Measurements from ENCODE around the gene DENND5A.
"Not testable (repeated sequence)": the region's sequence is repeated elsewhere in the genome, so short reads cannot be mapped to it uniquely, and the experiment has no call there.

DENND5A gene

DNA sequence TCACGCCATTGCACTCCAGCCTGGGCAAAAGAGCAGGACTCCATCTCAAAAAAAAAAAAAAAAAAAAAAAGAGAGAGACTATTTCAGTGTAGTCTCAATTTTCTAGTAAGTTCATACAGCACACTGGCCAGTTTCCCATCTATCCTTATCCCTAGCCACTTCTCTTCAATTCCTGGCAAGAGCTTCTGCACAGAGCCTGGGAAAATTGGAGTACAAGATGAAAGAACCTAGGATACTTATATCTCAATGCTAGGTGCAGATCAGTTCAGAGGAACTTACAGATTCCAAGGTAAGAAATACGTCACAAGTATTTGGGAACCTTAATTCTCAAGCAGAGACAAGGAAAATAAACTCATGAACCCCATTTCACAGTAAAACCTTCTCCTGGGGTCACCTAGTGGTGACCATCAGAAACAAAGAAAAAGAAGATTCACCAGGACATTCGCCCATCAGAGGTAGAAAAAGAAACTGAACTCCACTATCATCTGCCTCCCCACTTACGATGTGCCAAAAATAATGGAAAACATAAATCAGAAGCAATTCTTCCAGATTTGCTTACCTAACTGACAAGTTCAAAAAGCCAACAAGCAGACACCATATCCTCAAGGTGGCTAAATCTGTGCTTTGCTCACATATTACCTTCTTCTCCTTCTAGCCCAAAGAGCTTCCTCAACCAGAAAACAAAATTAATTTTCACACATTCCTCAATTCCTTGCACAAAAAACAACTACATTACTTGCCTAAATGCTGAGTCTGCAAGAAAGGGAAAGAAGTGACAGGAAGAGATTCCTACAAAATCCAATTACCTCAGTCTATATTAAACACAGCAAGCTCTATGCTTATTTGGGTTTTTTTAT, 4.9 kb downstream of the DENND5A start:
- H3K4me1 ChIP-seq (ENCODE audit: control insufficient read depth in 1 of 2, insufficient read depth in 1 of 2, low read depth in 1 of 2, low read length in 1 of 2), result peaks cover 35 to 40% of the 10 kb centered on the region in 2 experiments
- H3K36me3 ChIP-seq, result peaks cover 11% of the 10 kb centered on the region
- peak overlapping the region; percentile 3 to 8 for H3K4me3 ChIP-seq (ENCODE audit: low read depth in 1 of 2, low read length in 1 of 2)
- H3K9me3 ChIP-seq, result no peaks in the 10 kb centered on the region
- TF ChIP-seq, protein P1, sequence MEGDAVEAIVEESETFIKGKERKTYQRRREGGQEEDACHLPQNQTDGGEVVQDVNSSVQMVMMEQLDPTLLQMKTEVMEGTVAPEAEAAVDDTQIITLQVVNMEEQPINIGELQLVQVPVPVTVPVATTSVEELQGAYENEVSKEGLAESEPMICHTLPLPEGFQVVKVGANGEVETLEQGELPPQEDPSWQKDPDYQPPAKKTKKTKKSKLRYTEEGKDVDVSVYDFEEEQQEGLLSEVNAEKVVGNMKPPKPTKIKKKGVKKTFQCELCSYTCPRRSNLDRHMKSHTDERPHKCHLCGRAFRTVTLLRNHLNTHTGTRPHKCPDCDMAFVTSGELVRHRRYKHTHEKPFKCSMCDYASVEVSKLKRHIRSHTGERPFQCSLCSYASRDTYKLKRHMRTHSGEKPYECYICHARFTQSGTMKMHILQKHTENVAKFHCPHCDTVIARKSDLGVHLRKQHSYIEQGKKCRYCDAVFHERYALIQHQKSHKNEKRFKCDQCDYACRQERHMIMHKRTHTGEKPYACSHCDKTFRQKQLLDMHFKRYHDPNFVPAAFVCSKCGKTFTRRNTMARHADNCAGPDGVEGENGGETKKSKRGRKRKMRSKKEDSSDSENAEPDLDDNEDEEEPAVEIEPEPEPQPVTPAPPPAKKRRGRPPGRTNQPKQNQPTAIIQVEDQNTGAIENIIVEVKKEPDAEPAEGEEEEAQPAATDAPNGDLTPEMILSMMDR (IDR thresholded peaks at IDR 0.05), result no peak
- peak overlapping the region; percentile 68 for H3K27ac ChIP-seq
- no peaks in the 10 kb centered on the region for H3K27me3 ChIP-seq

DNA sequence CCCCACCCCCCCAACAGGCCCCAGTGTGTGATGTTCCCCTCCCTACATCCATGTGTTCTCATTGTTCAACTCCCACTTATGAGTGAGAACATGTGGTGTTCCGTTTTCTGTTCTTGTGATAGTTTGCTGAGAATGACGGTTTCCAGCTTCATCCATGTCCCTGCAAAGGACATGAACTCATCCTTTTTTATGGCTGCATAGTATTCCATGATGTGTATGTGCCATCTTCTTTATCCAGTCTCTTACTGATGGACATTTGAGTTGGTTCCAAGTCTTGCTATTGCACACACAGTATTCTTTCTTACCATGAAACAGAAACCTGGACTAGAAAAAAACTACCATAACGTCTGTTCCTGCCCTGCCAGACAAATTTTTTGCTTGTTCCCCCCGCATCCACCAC, 6.9 kb downstream of the DENND5A start:
- Histone ChIP-seq H3K4me1 (ENCODE audit: control insufficient read depth in 1 of 2, insufficient read depth in 1 of 2, low read depth in 1 of 2, low read length in 1 of 2) (peaks cover 33 to 34% of the 10 kb centered on the region in 2 experiments), H3K36me3 (peaks cover 19% of the 10 kb centered on the region)
- H3K9me3 ChIP-seq; H3K27me3 ChIP-seq; H3K27ac ChIP-seq; H3K4me3 ChIP-seq (ENCODE audit: low read depth in 1 of 2, low read length in 1 of 2): not testable (repeated sequence)

DNA sequence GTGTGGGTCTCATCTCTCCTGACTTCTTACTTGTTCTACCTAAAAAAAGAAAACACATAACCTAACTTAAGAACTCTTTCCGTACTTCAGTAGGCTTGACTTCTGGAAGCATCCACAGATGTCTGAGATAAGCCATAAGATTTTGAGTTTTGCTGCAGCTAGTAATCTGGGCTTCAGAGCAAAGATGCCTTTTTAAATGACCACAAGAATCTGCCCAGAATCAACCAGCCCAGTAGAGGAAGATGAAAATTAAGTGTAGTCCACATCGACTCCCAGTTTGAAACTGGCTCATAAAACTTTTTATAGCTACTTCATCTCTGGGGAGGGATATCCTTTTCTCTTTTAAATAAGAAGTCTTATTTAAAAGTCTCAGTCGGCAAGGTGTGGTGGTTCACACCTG, 10.7 kb downstream of the DENND5A start:
- Histone ChIP-seq H3K4me1 (ENCODE audit: control insufficient read depth in 1 of 2, insufficient read depth in 1 of 2, low read depth in 1 of 2, low read length in 1 of 2) (peaks cover 18 to 22% of the 10 kb centered on the region in 2 experiments), H3K9me3 (no peaks in the 10 kb centered on the region), H3K36me3 (peaks cover 19% of the 10 kb centered on the region), H3K4me3 (ENCODE audit: low read depth in 1 of 2, low read length in 1 of 2) (no peak overlapping the region), H3K27ac (no peak overlapping the region), H3K27me3 (no peaks in the 10 kb centered on the region)
- TF ChIP-seq, protein P1 (IDR thresholded peaks at IDR 0.05), result no peak

DNA sequence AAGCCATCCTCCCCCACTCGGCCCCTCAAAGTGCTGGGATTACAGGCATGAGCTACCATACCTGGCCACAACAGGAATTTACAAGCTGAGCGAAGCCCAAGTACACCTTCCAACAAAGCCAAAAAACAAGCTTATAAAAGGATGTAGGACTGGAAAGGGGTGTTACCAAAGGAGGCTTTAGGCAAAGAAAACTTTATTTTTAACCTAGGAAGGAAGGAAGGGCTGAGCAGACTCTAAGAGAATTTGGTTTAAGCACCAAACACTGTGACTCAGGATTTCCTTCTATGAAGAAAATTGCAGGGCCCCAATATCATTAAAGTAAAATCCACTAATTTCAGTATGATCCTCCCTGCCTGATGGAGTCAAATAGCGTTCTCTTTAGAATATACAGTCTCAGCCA, 12.1 kb downstream of the DENND5A start:
- Histone ChIP-seq H3K9me3 (no peaks in the 10 kb centered on the region), H3K36me3 (peaks cover 18% of the 10 kb centered on the region), H3K4me3 (ENCODE audit: low read depth in 1 of 2, low read length in 1 of 2) (no peak overlapping the region), H3K27ac (no peak overlapping the region), H3K4me1 (ENCODE audit: control insufficient read depth in 1 of 2, insufficient read depth in 1 of 2, low read depth in 1 of 2, low read length in 1 of 2) (peaks cover 18 to 22% of the 10 kb centered on the region in 2 experiments), H3K27me3 (no peaks in the 10 kb centered on the region)
- TF ChIP-seq, protein P1 (IDR thresholded peaks at IDR 0.05), result no peak

DNA sequence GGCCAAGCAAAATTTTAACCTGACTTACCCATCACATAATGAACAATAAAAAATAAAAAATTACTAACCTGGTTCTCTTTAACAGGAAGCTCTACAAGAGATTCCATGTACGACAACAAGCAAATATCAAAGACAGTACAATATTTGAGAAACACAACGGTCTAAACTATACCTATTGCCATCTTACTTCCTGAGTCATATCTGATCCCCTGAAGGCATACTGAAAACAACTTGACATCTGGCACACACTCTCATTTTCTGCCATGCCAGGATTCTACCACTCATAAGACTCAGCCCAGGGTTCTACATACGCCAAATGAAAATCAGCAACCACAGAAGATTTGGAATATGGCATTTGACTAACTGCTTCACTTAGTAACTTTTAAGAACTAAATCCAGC, 13.8 kb downstream of the DENND5A start:
- Histone ChIP-seq H3K4me1 (ENCODE audit: control insufficient read depth in 1 of 2, insufficient read depth in 1 of 2, low read depth in 1 of 2, low read length in 1 of 2) (peaks cover 22 to 29% of the 10 kb centered on the region in 2 experiments), H3K27me3 (no peaks in the 10 kb centered on the region), H3K4me3 (ENCODE audit: low read depth in 1 of 2, low read length in 1 of 2) (no peak overlapping the region), H3K27ac (peak overlapping the region; percentile 33), H3K9me3 (no peaks in the 10 kb centered on the region), H3K36me3 (peaks cover 12% of the 10 kb centered on the region)
- TF ChIP-seq, protein P1 (IDR thresholded peaks at IDR 0.05), result no peak

DNA sequence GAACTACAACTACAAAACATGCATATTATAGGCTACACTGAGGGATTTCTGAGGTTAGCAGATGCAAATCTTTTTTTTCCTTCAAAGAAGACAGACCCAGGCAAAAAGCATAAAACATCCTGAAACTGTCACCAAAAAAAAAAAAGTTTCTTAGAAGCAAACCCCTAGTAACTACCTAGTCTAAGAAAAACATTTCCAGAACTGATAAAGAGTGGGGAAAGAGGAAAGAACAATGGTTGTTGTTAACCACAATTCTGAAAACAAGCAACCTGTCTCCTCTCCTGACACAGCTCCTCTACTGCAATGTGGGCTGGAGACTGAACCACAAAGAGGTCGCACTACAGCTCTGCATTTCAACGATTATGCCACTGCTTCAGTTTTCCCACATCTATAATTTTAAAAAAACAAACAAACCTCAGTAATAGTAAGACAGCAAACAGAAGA, 15.0 kb downstream of the DENND5A start:
- Histone ChIP-seq H3K4me1 (ENCODE audit: control insufficient read depth in 1 of 2, insufficient read depth in 1 of 2, low read depth in 1 of 2, low read length in 1 of 2) (peaks cover 28 to 34% of the 10 kb centered on the region in 2 experiments), H3K36me3 (peaks cover 8% of the 10 kb centered on the region), H3K27ac (peak overlapping the region; percentile 65), H3K4me3 (ENCODE audit: low read depth in 1 of 2, low read length in 1 of 2) (peak overlapping the region in 1 of 2 experiments; percentile 1), H3K27me3 (no peaks in the 10 kb centered on the region), H3K9me3 (no peaks in the 10 kb centered on the region)
- TF ChIP-seq, protein P1 (IDR thresholded peaks at IDR 0.05), result no peak
